Measurements from ENCODE around the gene HMGXB3.
A peak's percentile ranks its signal among the peaks of the same experiment; 100 is the strongest.

Gene HMGXB3

GRCh38 chr5:150057511-150057910, 57.0 kb downstream of the HMGXB3 start:
- no peak for DNase-seq (ENCODE audit: low read depth)
- no peak overlapping the region for H3K4me3 ChIP-seq (ENCODE audit: low read length)
- no peak for TF ChIP-seq CTCF (conservative IDR thresholded peaks at IDR 0.05; ENCODE audit: low read length)

GRCh38 chr5:150057996-150058395, 57.5 kb downstream of the HMGXB3 start:
- peak; percentile 33 for DNase-seq (ENCODE audit: low read depth)
- no peak for TF ChIP-seq CTCF (conservative IDR thresholded peaks at IDR 0.05; ENCODE audit: low read length)
- H3K4me3 ChIP-seq (ENCODE audit: low read length): no peak overlapping the region

- no peak for TF ChIP-seq CTCF (conservative IDR thresholded peaks at IDR 0.05; ENCODE audit: low read length)
- peak; percentile 90 for DNase-seq (ENCODE audit: low read depth)
- no peak overlapping the region for H3K4me3 ChIP-seq (ENCODE audit: low read length)
These were observed 58.1 kb downstream of the HMGXB3 start for GRCh38 chr5:150058480-150059126.

- TF ChIP-seq CTCF (conservative IDR thresholded peaks at IDR 0.05; ENCODE audit: low read length): no peak
- H3K4me3 ChIP-seq (ENCODE audit: low read length): no peak overlapping the region
- DNase-seq (ENCODE audit: low read depth): no peak
These were observed 59.1 kb downstream of the HMGXB3 start for GRCh38 chr5:150059623-150060022.

- DNase-seq (ENCODE audit: low read depth): no peak
- no peak for TF ChIP-seq CTCF (conservative IDR thresholded peaks at IDR 0.05; ENCODE audit: low read length)
- H3K4me3 ChIP-seq (ENCODE audit: low read length): no peak overlapping the region
These were observed 59.9 kb downstream of the HMGXB3 start for GRCh38 chr5:150060471-150060870.

GRCh38 chr5:150061538-150061995, 61.0 kb downstream of the HMGXB3 start:
- no peak for TF ChIP-seq CTCF (conservative IDR thresholded peaks at IDR 0.05; ENCODE audit: low read length)
- DNase-seq (ENCODE audit: low read depth): no peak

GRCh38 chr5:150062216-150062922, 61.8 kb downstream of the HMGXB3 start:
- TF ChIP-seq CTCF (conservative IDR thresholded peaks at IDR 0.05; ENCODE audit: low read length): no peak
- DNase-seq (ENCODE audit: low read depth): no peak
- no peak overlapping the region for H3K4me3 ChIP-seq (ENCODE audit: low read length)

More at GRCh38 chr5:150061538-150061995, 61.0 kb downstream of the HMGXB3 start:
- no peak overlapping the region for H3K4me3 ChIP-seq (ENCODE audit: low read length)
